ENCODE measurements around the gene UBE4B. TPM values are rescaled to one million over a fixed set of nuclear protein-coding genes. Genes with fewer than 3 reads are reported as not detected.

Gene UBE4B
- polyA plus RNA-seq, 2 of the 4 experiments (the other 2 are of a cell fraction) = 13.5 to 15.1 TPM

GRCh38 chr1:10065760-10066159, 33.0 kb downstream of the UBE4B start:
- Histone ChIP-seq H3K27ac (no peak overlapping the region), H3K4me2 (no peak overlapping the region), H3K4me1 (peaks cover 8% of the 10 kb centered on the region; the same call in 2 of the 3 replicates), H3K9me3 (no peaks in the 10 kb centered on the region), H3K4me3 (no peak overlapping the region)
- FAIRE-seq (no peak), DNase-seq (ENCODE audit: low read depth in 1 of 2, low spot score in 1 of 2) (no peak), ATAC-seq (no peak)
- CTCF ChIA-PET = interaction anchor here (0.6 kb wide), 1 partner anchor 15 kb away, joined by 3 read pairs; no protein-coding TSS in a partner anchor
- no peak for TF ChIP-seq PHF8 (IDR thresholded peaks at IDR 0.05; ENCODE audit: borderline replicate concordance, low read depth)
- TF ChIP-seq RFX5 (IDR thresholded peaks at IDR 0.05) = no peak
- TF ChIP-seq HOXA7 (CRISPR knock-in tag; IDR thresholded peaks at IDR 0.05) = no peak
- TF ChIP-seq POLR2AphosphoS2 (conservative IDR thresholded peaks at IDR 0.05; ENCODE audit: low read length) = no peak
- POLR2A ChIA-PET = no interaction called here
- WGBS (ENCODE audit: missing lambda C conversion rate) = 95% methylated on average over 2 of the region's 3 CpGs

GRCh38 chr1:10068605-10069294, 36.0 kb downstream of the UBE4B start:
- no peak overlapping the region for H3K4me3 ChIP-seq
- ChIA-PET POLR2A (no interaction called here), CTCF (no interaction called here)
- no peak overlapping the region for H3K27ac ChIP-seq
- no peak for ATAC-seq
- H3K4me1 ChIP-seq = peaks cover 13% of the 10 kb centered on the region
- no peak for FAIRE-seq
- DNase-seq (ENCODE audit: low read depth in 1 of 2, low spot score in 1 of 2) = no peak
- H3K4me2 ChIP-seq = no peak overlapping the region
- H3K9me3 ChIP-seq = no peaks in the 10 kb centered on the region
- 92% methylated on average over 6 of the region's 6 CpGs for WGBS (ENCODE audit: missing lambda C conversion rate)
- TF ChIP-seq, protein P1, sequence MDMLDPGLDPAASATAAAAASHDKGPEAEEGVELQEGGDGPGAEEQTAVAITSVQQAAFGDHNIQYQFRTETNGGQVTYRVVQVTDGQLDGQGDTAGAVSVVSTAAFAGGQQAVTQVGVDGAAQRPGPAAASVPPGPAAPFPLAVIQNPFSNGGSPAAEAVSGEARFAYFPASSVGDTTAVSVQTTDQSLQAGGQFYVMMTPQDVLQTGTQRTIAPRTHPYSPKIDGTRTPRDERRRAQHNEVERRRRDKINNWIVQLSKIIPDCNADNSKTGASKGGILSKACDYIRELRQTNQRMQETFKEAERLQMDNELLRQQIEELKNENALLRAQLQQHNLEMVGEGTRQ (IDR thresholded peaks at IDR 0.05) = no peak
- TF ChIP-seq RFX5 (IDR thresholded peaks at IDR 0.05) = no peak
- TF ChIP-seq NR3C1 (IDR thresholded peaks at IDR 0.05) = no peak
- no peak for TF ChIP-seq MAFK (IDR thresholded peaks at IDR 0.05; ENCODE audit: partially characterized antibody)
- TF ChIP-seq NPAS2 (CRISPR knock-in tag; IDR thresholded peaks at IDR 0.05; ENCODE audit: borderline replicate concordance) = no peak
- no peak for TF ChIP-seq KDM5A (IDR thresholded peaks at IDR 0.05)
- no peak for TF ChIP-seq EHMT2 (IDR thresholded peaks at IDR 0.05; ENCODE audit: low read depth)
- no peak for TF ChIP-seq PHF8 (IDR thresholded peaks at IDR 0.05; ENCODE audit: borderline replicate concordance, low read depth)
- TF ChIP-seq HOXA7 (CRISPR knock-in tag; IDR thresholded peaks at IDR 0.05) = no peak
- no peak for TF ChIP-seq TP53 (CRISPR knock-in tag; IDR thresholded peaks at IDR 0.05)
- TF ChIP-seq CBX2 (IDR thresholded peaks at IDR 0.05; ENCODE audit: borderline replicate concordance, low read depth) = no peak
- no peak for TF ChIP-seq ZNF302 (CRISPR knock-in tag; IDR thresholded peaks at IDR 0.05)
- TF ChIP-seq RNF2 (IDR thresholded peaks at IDR 0.05; ENCODE audit: borderline replicate concordance, low read depth) = no peak
- TF ChIP-seq PBX3 (IDR thresholded peaks at IDR 0.05) = no peak
- no peak for TF ChIP-seq CHD2 (IDR thresholded peaks at IDR 0.05; ENCODE audit: low read length, partially characterized antibody)
- no peak for TF ChIP-seq ATOH8 (CRISPR knock-in tag; IDR thresholded peaks at IDR 0.05; ENCODE audit: low read depth)
- TF ChIP-seq SREBF2 (IDR thresholded peaks at IDR 0.05) = no peak
- TF ChIP-seq CHD4 (IDR thresholded peaks at IDR 0.05; ENCODE audit: borderline replicate concordance) = no peak

DNA sequence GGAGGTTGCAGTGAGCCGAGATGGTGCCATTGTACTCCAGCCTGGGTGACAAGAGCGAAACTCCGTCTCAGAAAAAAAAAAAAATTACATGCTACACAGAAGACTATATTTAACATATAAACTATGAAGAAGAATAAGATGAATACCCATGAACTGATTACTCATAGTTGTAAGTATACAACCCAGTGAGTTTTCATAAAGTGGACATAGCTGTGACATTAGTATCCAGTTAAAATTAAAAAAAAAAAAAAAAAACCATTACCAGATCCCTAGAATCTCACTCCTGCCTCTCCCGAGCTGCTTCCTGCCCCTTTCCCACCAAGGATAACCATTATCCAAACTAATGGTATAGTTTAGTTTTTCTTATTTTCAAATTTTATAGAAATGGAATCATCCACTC, 37.4 kb downstream of the UBE4B start:
- peaks cover 23% of the 10 kb centered on the region for H3K4me1 ChIP-seq
- H3K4me3 ChIP-seq = no peak overlapping the region
- ATAC-seq (no peak), FAIRE-seq (no peak), DNase-seq (ENCODE audit: low read depth in 1 of 2, low spot score in 1 of 2) (no peak)
- ChIA-PET CTCF (interaction anchor here (1.4 kb wide), 1 partner anchor 9 kb away, joined by 4 read pairs; no protein-coding TSS in a partner anchor), POLR2A (no interaction called here)
- no peak overlapping the region for H3K4me2 ChIP-seq
- no peak overlapping the region for H3K27ac ChIP-seq
- 96% methylated on average over 4 of the region's 4 CpGs for WGBS (ENCODE audit: missing lambda C conversion rate)
- no peaks in the 10 kb centered on the region for H3K9me3 ChIP-seq
- no peak for TF ChIP-seq EHMT2 (IDR thresholded peaks at IDR 0.05; ENCODE audit: low read depth)
- no peak for TF ChIP-seq ZFP36 (IDR thresholded peaks at IDR 0.05; ENCODE audit: borderline replicate concordance, partially characterized antibody)
- no peak for TF ChIP-seq MYC (IDR thresholded peaks at IDR 0.05; ENCODE audit: borderline replicate concordance, low read length)
- TF ChIP-seq HES2 (IDR thresholded peaks at IDR 0.05) = no peak
- no peak for TF ChIP-seq ATOH8 (CRISPR knock-in tag; IDR thresholded peaks at IDR 0.05; ENCODE audit: low read depth)
- TF ChIP-seq TP53 (CRISPR knock-in tag; IDR thresholded peaks at IDR 0.05) = no peak
- TF ChIP-seq TFCP2L1 (CRISPR knock-in tag; IDR thresholded peaks at IDR 0.05) = no peak
- no peak for TF ChIP-seq KDM5A (IDR thresholded peaks at IDR 0.05)
- TF ChIP-seq HMGXB4 (CRISPR knock-in tag; IDR thresholded peaks at IDR 0.05; ENCODE audit: borderline replicate concordance) = no peak
- TF ChIP-seq ZSCAN20 (CRISPR knock-in tag; IDR thresholded peaks at IDR 0.05) = no peak
- TF ChIP-seq GATA3 (IDR thresholded peaks at IDR 0.05; ENCODE audit: borderline replicate concordance) = no peak
- TF ChIP-seq MAZ (IDR thresholded peaks at IDR 0.05; ENCODE audit: borderline replicate concordance, low read depth, low read length) = no peak
- TF ChIP-seq HEYL (CRISPR knock-in tag; IDR thresholded peaks at IDR 0.05) = no peak
